ENCODE data around the gene TOP2A. TPM values are rescaled to one million over a fixed set of nuclear protein-coding genes. Genes with fewer than 3 reads are reported as not detected.
A peak's percentile ranks its signal among the peaks of the same experiment; 100 is the strongest.

The TOP2A gene
- total and polyA plus RNA-seq, 9 of the 15 experiments (the other 6 are each of a cell fraction or from before 2014, with no cell fraction given), result 133 to 347 (median 259) TPM

- TF ChIP-seq FIP1L1 (IDR thresholded peaks at IDR 0.05; ENCODE audit: low read depth, low read length, poor library complexity, severe bottlenecking) (peak; percentile 5), MYC (IDR thresholded peaks at IDR 0.05; ENCODE audit: low read depth, low read length) (no peak), MYC (CRISPR knock-in tag; IDR thresholded peaks at IDR 0.05; ENCODE audit: borderline replicate concordance, low read depth) (no peak), C11orf30 (IDR thresholded peaks at IDR 0.05; ENCODE audit: low read depth) (no peak), ZNF431 (CRISPR knock-in tag; IDR thresholded peaks at IDR 0.05) (peak; percentile 17; the same call in 1 of the 2 replicates), SIN3B (IDR thresholded peaks at IDR 0.05; ENCODE audit: low read depth) (no peak), AFF1 (IDR thresholded peaks at IDR 0.05; ENCODE audit: low read depth in 1 of 2, partially characterized antibody in 2 of 2) (peak in 1 of 2 experiments; percentile 56), ZKSCAN1 (IDR thresholded peaks at IDR 0.05; ENCODE audit: low read depth, low read length) (no peak), KLF10 (CRISPR knock-in tag; IDR thresholded peaks at IDR 0.05) (no peak), E2F5 (CRISPR knock-in tag; IDR thresholded peaks at IDR 0.05) (no peak), SRF (CRISPR knock-in tag; IDR thresholded peaks at IDR 0.05) (no peak), SMARCE1 (IDR thresholded peaks at IDR 0.05) (0 out of 2 replicates have a peak, but pooled peaks have one; percentile 21), CBFB (CRISPR knock-in tag; IDR thresholded peaks at IDR 0.05) (0 out of 2 replicates have a peak, but pooled peaks have one; percentile 16), TEAD4 (IDR thresholded peaks at IDR 0.05; ENCODE audit: low read length) (peak; percentile 8; the same call in 1 of the 2 replicates), TEAD4 (CRISPR knock-in tag; IDR thresholded peaks at IDR 0.05; ENCODE audit: borderline replicate concordance) (no peak), FOXP1 (CRISPR knock-in tag; IDR thresholded peaks at IDR 0.05) (no peak), KDM1A (IDR thresholded peaks at IDR 0.05) (peak in 1 of 2 experiments; percentile 94; a peak in 2 of 4 replicates)
- no TSS peak for BruUV-seq (replicated peaks)
- POLR2A ChIA-PET, result interaction anchor here (0.7 to 1.5 kb wide), 6 partner anchors 36 to 526 kb away, joined by 3 to 6 read pairs (median 4); partner anchors contain the start of genes SMARCE1 and TOP2A
- H3K4me3 ChIP-seq, result peak overlapping the region; percentile 58
- DNase-seq (ENCODE audit: extremely low read depth in 1 of 4, low spot score in 3 of 4) (no peak), ATAC-seq (peak; percentile 3), FAIRE-seq (peak; percentile 80)
- in situ Hi-C loops (cut with MboI) (loop anchor here (5.0 kb wide), 1 partner anchor 175 kb away; no protein-coding TSS in a partner anchor), intact Hi-C loops (cut with micrococcal nuclease) (loop anchor here (1.0 to 10.0 kb wide), 3 partner anchors 113 to 198 kb away; no protein-coding TSS in a partner anchor)
- peak overlapping the region; percentile 80 for H3K4me2 ChIP-seq (ENCODE audit: insufficient read depth, low read length)
- H3K4me1 ChIP-seq (replicated peaks in 1 of 2; ENCODE audit: control insufficient read depth in 2 of 2, insufficient read depth in 2 of 2, low read length in 2 of 2), result peaks cover 3 to 49% of the 10 kb centered on the region in 2 experiments; a peak in 3 of 5 replicates
- peaks cover 7% of the 10 kb centered on the region; the same call in 2 of the 3 replicates for H3K79me2 ChIP-seq (ENCODE audit: control insufficient read depth, insufficient read depth, low read length)
- H3K36me3 ChIP-seq (ENCODE audit: control insufficient read depth, insufficient read depth, low read length), result no peaks in the 10 kb centered on the region
- 59% methylated on average over 23 of the region's 24 CpGs for WGBS (ENCODE audit: insufficient coverage, low coverage, missing lambda C conversion rate)
- H3K27me3 ChIP-seq (ENCODE audit: control insufficient read depth in 2 of 2, insufficient read depth in 2 of 2, low read length in 2 of 2), result no peaks in the 10 kb centered on the region
- no peaks in the 10 kb centered on the region for H3K9me1 ChIP-seq (ENCODE audit: control insufficient read depth, insufficient read depth, low read length)
- H2AFZ ChIP-seq (ENCODE audit: low read depth, low read length), result peak overlapping the region; percentile 87
- H3K27ac ChIP-seq (ENCODE audit: extremely low read depth, low read depth, low read length), result no peak overlapping the region; the same call in 2 of the 3 replicates
- CTCF ChIA-PET (ENCODE audit: low intra/inter-chr PET ratio), result interaction anchor here (1.0 to 1.7 kb wide), 5 partner anchors 54 to 253 kb away, joined by 3 to 8 read pairs (median 5); no protein-coding TSS in a partner anchor
- peak overlapping the region; percentile 63 to 96; a peak in 3 of 4 replicates for H3K9ac ChIP-seq (ENCODE audit: insufficient read depth in 1 of 2, low read depth in 2 of 2, low read length in 2 of 2)
- no peaks in the 10 kb centered on the region for H3K9me3 ChIP-seq (replicated peaks; ENCODE audit: control insufficient read depth, insufficient read depth, low read depth, low read length)
- H4K20me1 ChIP-seq (replicated peaks; ENCODE audit: control insufficient read depth, insufficient read depth, low read length), result no peaks in the 10 kb centered on the region
Observed at GRCh38 chr17:40361925-40362695, 55.6 kb downstream of the TOP2A start.
